Mammary microvascular endothelial cell (primary cell): Measurements from ENCODE around the gene IL27RA. TPM values are rescaled to one million over a fixed set of nuclear protein-coding genes. Genes with fewer than 3 reads are reported as not detected.

Experiments
- total RNA-seq: library from RNA; depleted of rRNA; stranded (reverse); fragments of >200 nt; gene quantifications from 2 replicates; pipeline ENCODE4 v1.2.3, GENCODE V29; 2015

Gene IL27RA
- total RNA-seq, result 5.5 and 7.1 TPM in 2 replicates

DNA sequence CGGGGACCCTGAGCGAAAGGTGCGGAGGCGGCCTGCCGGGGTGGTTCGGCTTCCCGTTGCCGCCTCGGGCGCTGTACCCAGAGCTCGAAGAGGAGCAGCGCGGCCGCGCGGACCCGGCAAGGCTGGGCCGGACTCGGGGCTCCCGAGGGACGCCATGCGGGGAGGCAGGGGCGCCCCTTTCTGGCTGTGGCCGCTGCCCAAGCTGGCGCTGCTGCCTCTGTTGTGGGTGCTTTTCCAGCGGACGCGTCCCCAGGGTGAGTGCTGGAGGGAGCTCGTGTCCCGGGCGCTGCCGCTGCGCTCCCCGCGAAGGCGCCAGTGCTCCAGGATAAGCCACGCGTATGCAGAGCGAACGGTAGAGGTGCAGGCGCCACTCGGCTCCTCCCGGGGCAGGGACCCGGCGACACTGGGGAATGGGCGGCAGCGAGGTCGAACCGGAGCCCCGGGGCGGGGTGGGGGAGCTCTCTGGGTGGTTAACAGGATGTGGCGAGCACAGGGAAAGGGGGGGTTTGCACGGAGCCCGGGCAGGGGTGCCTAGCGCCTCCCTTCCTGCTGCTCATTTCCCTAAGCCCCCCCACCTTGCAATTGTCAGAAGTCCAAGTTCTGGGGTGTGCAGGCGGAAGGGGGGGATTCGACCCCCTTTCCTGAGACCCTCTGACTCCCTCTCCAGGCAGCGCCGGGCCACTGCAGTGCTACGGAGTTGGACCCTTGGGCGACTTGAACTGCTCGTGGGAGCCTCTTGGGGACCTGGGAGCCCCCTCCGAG lies at the start of gene IL27RA:
Gene IL27RA (plus strand): TSS at position 44 of the 762 bp plus-strand sequence. CDS start 111 bp downstream, at position 155.

DNA sequence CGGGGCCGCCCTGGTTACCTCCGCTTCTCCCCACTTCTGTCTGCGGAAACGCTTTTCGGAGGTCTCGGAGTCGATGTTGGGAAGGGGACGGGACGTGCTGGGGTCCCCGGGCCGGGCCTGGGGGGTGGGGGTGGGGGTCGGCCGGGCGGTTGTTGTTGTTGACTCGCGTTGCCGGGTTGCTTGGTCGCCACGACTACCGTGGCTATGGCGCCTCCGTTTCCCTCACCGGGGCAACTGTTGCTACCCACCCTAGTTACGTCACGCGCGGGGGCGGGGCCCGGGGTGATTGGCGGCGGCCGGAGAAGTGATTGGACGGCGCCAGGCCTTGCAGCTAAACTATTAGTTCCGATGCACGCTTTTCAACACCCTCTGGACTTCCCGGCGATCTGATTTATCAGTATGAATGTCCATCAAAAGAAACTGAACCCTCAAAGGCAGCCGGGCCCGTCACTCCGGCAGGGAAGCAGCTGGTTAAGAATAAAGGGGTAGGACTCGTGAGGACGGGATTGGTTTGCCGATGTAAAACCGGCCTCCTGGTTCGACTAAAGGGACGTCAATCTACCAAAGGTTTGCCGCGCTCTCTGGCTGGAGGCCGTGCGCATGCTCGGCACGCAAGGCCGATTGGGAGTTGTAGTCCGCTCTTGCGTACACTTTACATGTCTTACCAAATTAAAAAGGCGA lies 25.3 kb upstream of the IL27RA start, which contains the start of gene RFX1:
Gene RFX1 (minus strand): TSS at position 236 of the 681 bp plus-strand sequence. CDS start 12,477 bp downstream, outside the sequence.

DNA sequence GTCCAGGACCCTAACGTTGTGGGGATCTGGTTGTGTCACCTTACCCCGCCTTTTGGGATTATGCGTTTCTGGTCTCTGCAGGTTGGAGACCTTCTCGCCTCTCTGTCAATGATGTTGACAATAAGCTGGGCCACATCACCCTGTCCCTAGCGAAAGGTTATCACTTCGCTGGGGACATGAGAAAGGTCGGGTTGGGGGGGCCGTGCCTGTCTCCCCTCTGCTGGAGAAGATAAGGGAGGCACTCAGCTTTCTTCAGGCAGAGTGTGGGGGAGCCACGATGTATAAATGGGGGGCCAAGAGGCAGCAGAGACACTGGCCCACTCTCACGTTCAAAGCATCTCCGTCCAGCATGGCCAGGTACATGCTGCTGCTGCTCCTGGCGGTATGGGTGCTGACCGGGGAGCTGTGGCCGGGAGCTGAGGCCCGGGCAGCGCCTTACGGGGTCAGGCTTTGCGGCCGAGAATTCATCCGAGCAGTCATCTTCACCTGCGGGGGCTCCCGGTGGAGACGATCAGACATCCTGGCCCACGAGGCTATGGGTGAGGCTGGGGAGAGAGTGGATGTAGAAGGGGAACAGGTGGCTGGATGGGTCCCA lies 3.6 kb upstream of the IL27RA start, which contains the start of gene RLN3:
Gene RLN3 (plus strand): TSS at position 293 of the 595 bp plus-strand sequence. CDS start 57 bp downstream, at position 350.

DNA sequence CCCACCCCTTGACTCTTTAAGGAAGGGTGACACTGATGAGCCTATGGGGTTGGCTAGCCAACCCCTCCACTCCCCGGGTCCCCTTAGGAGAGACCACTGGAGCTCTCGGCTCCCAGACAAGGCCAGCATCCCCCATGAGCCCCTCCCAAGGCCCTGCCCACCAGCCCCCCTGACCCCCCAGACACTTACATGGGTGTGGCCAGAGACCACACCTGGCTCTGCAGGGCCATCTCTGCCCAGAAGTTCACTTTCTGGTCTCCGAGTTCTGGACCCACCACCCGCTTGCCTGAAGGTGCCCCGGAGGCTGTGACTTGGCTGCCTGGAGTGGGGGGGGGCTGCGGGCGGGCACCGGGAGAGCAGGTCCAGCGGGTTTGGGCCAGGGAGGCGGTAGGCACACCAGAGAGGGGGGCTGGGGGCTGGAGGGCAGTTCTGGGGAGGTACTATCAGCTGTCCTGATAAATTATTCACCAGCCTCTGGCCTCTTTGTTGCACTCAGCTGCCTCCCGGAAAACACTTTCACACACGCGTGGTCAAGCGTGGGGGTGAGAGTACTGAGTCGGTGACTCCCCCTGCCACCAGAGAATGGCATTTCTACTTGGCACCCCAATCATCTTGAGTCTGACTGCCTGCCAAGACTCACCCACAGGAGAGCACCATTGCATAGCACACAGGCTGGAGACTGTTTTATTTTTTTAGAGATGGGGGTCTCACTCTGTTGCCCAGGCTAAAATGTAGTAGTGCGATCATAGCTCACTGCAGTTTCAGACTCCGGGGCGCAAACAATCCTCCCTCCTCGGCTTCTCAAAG lies 30.4 kb downstream of the IL27RA start, which contains the start of gene PALM3:
Gene PALM3 (minus strand): TSS at position 326 of the 807 bp plus-strand sequence. CDS start 96 bp downstream, at position 230.

DNA sequence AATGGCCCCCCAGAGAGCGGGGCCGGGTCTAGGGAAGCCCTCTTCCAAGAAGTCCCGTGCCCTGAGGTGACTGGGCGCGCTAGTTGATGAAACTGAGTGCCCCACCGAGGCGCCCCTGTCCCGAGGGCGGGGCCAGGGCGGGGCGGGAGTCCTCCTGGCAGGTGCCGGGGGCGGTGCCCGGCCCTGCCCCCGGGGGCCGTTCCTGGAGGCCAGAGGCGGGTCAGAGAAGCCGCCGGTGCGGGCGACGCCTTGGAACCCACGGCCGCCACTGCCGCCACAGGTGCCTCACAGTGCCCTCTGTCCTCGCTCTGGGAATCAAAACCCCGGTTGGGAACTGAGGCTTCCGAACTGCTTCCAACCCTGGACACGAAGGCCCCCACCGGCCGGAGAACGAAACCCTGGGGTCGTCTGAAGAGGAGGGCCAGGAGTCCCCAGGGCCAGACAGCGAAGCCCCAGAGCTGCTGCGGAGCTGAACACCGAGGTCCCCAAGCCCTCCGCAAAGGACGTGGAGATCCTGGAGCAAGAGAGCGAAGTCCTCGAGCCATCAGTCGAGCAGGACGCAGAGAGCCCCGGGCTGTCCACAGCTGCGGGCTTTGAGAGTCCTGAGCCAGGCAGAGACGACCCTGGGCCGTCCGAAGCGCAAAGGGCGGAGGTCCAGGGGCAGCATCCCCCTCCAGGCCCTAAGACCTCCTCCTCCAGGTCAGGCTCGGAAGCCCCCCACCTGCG lies 41.1 kb downstream of the IL27RA start, which contains the start of gene MISP3:
Gene MISP3 (plus strand): TSS at position 252 of the 726 bp plus-strand sequence. CDS start 524 bp downstream, outside the sequence.

DNA sequence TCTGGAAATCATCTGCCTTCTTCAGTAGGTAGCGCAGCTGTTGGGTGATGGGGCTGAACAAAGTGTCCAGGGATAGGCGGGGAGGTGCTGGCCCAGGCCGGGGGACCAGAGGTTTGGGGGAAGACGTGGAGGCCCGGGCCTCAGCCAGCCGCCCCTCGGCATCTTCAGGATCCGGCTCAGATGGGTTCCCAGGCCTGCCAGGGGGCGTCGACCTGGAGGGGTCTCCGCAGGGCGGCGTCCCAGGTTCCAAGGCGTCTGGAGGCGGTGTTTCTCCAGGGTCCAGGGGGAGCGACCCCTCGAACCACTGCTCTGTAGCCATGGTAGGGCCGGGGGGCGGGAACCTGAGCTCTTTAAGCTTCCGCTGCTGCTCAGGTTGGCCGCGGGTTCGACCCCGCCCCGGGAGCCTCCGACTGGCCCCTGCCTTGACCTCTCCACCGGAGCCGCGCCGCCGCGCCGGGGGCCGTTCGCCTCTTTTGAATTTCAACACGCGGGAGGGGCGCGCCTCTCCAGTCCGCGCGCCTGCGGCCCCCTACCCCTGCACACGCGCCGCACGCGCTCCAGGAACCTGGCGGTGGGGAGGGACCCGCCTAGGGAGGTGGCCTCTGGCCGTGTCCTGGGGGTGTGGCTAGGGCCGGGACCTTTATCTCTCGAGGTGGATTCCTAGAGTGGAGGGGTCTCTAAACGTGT lies 53.9 kb downstream of the IL27RA start, which contains the start of gene C19orf67:
Gene C19orf67 (minus strand): TSS at position 475 of the 687 bp plus-strand sequence. CDS start 156 bp downstream, at position 319.

DNA sequence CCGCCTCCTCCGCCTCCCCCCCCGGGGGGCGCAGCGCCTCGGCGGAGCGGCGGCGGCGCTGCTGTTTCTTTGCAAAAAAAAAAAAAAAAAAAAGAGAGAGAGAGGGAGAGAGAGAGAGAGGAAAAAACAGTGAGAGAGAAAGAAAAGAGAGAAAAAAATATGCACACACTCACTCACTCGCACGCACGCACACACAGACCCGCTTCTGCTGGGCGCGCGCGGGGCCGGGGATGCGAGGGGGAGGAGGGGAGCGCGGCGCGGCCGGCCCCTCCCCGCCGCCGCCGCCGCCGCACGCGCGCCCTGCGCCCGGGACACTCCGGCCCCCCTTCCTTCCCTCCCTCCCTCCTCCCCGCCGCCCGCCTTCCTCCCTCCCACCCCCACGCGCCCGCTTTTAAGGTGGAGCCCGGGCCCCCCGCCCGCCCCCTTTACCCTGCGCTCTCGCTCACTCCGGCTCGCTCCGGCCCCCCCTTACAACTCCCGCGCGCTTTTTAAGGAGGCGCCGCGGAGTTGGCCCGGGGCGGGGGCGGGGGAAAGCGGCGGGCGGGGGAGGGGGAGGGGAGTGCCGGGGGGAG lies 59.0 kb downstream of the IL27RA start, which contains the start of gene SAMD1:
Gene SAMD1 (minus strand): TSS at position 243 of the 572 bp plus-strand sequence.

Other genes with a start within 250 kb of the IL27RA start
- gene ZSWIM4, start 236.3 kb upstream of the IL27RA start, total RNA-seq, result 6.9 and 9.0 TPM in 2 replicates
- gene NANOS3, start 154.6 kb upstream of the IL27RA start, total RNA-seq, result not detected in 2 replicates
- gene BRME1, start 125.6 kb upstream of the IL27RA start, total RNA-seq, result 0.13 and 0.79 TPM in 2 replicates
- 19.9 and 26.3 TPM in 2 replicates for gene CC2D1A, start 125.6 kb upstream of the IL27RA start, total RNA-seq
- gene PODNL1, start 93.3 kb upstream of the IL27RA start, total RNA-seq, result 1.1 TPM in 1 of 2 replicates, not detected in the other
- gene DCAF15, start 79.3 kb upstream of the IL27RA start, total RNA-seq, result 25.1 and 33.5 TPM in 2 replicates
- gene RFX1, start 25.4 kb upstream of the IL27RA start, total RNA-seq, result 3.7 and 4.6 TPM in 2 replicates
- gene RLN3, start 3.6 kb upstream of the IL27RA start, total RNA-seq, result not detected in 2 replicates
- gene PALM3, start 30.3 kb downstream of the IL27RA start, total RNA-seq, result not detected in 2 replicates
- 0.05 and 1.00 TPM in 2 replicates for gene MISP3, start 41.0 kb downstream of the IL27RA start, total RNA-seq
- gene C19orf67, start 54.0 kb downstream of the IL27RA start, total RNA-seq, result not detected in 2 replicates
- gene SAMD1, start 59.0 kb downstream of the IL27RA start, total RNA-seq, result 24.5 and 30.3 TPM in 2 replicates
- 79.1 and 83.7 TPM in 2 replicates for gene PRKACA, start 86.0 kb downstream of the IL27RA start, total RNA-seq
- gene ASF1B, start 104.8 kb downstream of the IL27RA start, total RNA-seq, result 43.5 and 48.6 TPM in 2 replicates
- gene ADGRL1, start 174.4 kb downstream of the IL27RA start, total RNA-seq, result 0.73 and 3.2 TPM in 2 replicates